ENCODE results near the gene HIPK4.

The HIPK4 gene

DNA sequence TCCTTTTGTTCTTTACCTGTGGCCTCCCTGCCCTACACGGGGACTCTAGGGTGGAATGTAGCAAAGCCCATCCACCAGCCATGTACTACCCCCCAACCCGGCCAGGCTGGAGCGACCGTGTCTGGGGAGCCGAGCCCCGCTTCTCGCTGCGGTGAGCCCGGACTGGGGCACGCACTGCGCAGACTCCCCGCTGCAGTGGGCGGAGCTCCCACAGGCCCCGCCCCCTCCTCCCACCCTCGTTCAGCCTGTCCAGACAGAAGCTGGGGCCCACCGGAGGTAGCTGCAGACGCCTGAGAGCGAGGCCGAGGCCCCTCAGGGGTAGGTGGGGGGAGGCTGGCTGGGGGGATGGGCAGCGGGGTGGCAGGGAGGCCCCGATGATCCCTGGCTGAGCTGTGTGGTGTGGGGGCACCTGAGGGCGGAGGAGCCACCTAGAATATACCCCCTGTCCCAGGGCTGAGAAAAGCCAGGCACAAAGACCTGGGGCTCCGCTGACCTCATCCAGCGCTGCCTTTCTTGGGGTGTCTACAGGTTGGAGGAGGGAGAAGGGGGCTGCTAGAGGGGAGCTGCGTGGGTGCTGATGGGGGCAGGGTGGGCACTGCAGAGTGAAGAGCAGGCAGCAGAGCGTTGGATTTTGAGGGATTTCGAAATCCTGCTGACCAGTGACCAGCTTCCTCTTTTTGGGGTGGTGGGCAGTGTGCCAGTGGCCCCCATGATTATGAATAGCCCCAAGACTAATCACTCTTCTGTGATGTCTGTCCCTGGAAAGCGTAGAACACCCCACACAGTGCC, 24.2 kb downstream of the HIPK4 start:
- DNase-seq, result peak in 2 of 5 experiments; percentile 26 to 30

GRCh38 chr19:40365010-40365409, 25.0 kb downstream of the HIPK4 start:
- DNase-seq, result no peak

GRCh38 chr19:40363069-40363468, 26.9 kb downstream of the HIPK4 start:
- peak in 1 of 5 experiments; percentile 59 for DNase-seq

- no peak for DNase-seq
Measured at GRCh38 chr19:40362160-40362559, 27.8 kb downstream of the HIPK4 start.

DNA sequence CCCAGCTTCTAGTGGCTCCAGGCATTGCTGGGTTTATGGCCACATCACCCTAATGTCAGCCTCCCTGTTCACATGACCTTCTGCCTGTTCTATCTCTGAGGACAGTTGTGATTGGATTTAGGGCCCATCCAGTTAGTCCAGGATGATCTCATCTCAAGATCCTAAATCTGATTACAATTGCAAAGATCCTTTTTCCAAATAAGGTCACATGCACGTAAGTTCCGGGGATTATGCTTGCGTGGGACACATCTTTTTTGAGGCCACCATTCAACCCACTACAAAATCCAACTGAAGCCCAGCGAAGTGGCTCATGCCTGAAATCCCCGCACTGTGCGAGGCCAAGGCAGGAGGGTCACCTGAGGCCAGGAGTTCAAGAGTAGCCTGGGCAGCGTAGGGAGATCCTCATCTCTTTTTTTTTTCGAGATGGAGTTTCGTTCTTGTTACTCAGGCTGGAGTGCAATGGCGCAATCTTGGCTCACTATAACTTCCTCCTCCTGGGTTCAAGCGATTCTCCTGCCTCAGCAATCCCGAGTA, 29.2 kb downstream of the HIPK4 start:
- DNase-seq, result no peak

- no peak for DNase-seq
Measured at GRCh38 chr19:40360020-40360707, 29.8 kb downstream of the HIPK4 start.

DNA sequence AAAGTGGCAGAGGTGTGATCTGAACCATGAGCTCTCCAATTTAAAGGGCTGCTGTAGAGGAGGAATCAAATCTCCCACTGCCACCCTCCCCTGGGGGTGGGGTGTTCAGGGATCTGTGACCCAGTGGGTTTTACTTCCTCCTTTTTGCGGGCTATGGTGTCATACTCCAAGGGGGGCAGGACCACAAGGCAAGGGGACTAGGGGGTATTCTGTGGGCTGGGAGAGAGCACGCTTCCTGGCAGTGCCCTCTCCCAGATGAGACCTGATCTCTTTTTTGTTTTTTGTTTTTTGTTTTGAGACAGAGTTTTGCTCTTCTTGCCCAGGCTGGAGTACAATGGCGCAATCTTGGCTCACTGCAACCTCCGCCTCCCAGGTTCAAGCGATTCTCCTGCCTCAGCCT, 31.2 kb downstream of the HIPK4 start:
- no peak for DNase-seq

- no peak for DNase-seq
Measured at GRCh38 chr19:40357640-40358039, 32.3 kb downstream of the HIPK4 start.

- DNase-seq, result no peak
Measured at GRCh38 chr19:40356681-40357595, 33.0 kb downstream of the HIPK4 start.

GRCh38 chr19:40355975-40356680, 33.9 kb downstream of the HIPK4 start:
- DNase-seq, result no peak

DNA sequence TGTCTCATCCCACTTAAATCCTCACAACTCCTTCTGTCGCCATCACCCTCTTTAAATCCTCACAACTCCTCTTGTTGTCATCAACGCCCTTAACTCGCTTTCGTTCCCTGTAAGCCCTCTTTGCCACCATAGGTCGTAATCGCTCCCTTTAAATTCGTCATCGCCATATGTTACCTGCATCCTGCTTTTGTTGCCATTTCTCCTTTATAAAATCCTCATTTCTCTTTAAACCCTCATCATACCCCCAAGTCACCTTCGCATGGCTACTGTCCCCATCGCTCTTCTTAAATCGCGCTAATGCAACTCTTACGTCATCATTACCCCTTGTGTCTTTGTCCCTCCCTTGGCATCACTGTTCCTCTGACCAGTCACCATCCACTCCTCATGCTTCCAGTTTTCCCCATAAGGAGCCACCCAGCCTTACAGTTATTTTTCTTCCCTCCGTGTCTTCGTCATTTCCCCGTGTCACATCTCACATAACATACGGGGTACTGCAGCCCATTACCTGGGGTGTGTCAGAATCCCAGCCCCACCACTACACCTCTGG, 40.9 kb downstream of the HIPK4 start:
- DNase-seq, result peak in 1 of 5 experiments; percentile 53

GRCh38 chr19:40348125-40348913, 41.7 kb downstream of the HIPK4 start, which contains the start of the genes C19orf47 and PLD3:
TSS of gene C19orf47 (minus strand) at chr19:40348397. CDS start at chr19:40341857, 6,540 bp downstream.
TSS of gene PLD3 (plus strand) at chr19:40348695. CDS start at chr19:40366484, 17,789 bp downstream.
- DNase-seq, result peak; percentile 94 to 100 (median 99)

GRCh38 chr19:40344422-40344821, 45.6 kb downstream of the HIPK4 start:
- DNase-seq, result no peak

- DNase-seq, result no peak
Measured at GRCh38 chr19:40342644-40343311, 47.2 kb downstream of the HIPK4 start.

GRCh38 chr19:40341601-40342482, 48.1 kb downstream of the HIPK4 start:
- DNase-seq, result no peak

- DNase-seq, result no peak
Measured at GRCh38 chr19:40339018-40339728, 50.8 kb downstream of the HIPK4 start.

DNA sequence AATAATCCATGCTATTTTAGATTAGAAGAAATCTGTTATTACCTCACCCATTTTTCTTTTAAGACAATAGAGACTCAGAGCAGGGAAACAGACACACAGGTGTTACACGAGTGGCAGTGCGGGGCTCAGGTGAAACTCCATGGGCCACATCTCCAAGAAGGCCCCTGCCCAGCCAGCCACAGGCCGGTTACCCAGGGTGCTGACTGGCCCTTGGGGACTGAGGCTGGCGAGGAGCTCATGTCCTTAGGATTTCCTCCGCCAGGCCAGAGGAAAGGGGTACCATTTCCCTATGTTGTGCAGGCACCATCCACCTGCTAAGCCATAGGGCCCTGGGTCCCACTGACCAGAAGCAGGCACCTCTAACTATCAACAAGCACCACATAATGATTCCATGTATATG, 52.4 kb downstream of the HIPK4 start:
- DNase-seq, result no peak

DNA sequence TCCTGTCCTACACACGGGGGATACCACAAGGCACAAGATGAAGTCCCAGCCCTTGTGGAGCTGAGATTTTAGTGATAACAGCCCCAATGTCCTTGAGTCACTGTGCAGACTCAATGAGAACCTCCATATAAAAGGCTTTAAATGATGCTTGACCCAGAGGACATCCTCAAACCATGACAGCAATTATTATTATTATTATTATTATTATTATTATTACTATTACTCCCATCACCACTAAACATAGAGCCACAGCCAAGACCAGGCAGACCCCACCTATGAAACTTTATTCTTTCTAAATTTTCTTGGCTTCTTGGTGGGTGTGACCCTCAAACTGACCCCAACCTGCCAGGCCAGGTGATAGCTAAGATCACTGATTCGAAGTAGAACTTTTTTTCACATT, 52.9 kb downstream of the HIPK4 start:
- DNase-seq, result no peak

DNA sequence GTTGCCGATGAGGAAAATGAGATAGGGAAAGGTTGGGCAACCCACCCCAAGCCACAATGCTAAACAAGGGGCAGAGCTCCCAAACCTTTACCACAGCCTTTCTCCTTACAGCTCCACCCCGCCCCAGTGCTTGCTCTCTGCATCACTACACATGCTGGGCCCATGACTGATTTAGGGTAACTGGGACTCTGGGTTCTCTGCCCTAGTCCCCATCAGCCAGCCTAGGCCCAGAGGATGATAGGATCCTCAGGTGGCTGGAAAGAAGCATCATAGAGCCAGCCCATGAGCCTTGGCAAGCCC, 53.4 kb downstream of the HIPK4 start:
- DNase-seq, result no peak

Measured in T-helper 2 cell (primary cell).